NB4 (cell line): ENCODE measurements around the gene PEF1.

ENCODE experiments used
- DNase-seq: peaks from one replicate; pipeline ENCODE4 v3.0.0; 2010; ENCODE audit warnings: low read depth
- H3K4me3 ChIP-seq: one replicate; pipeline ENCODE4 v1.5.1; 2011; ENCODE audit warnings: mild to moderate bottlenecking, low read depth, low read length, moderate library complexity
- MYC ChIP-seq: IDR thresholded peaks from 2 replicates; pipeline ENCODE4 v1.6.1; 2011; ENCODE audit warnings: low read depth, low read length
- POLR2A ChIP-seq: IDR thresholded peaks from 2 replicates; pipeline ENCODE4 v1.6.1; 2011; ENCODE audit warnings: mild to moderate bottlenecking; ENCODE audit not compliant: insufficient read length; ENCODE audit errors: extremely low read depth
- TF ChIP-seq, protein P1 (sequence below): IDR thresholded peaks from one replicate; pipeline ENCODE4 v1.5.1; 2012; ENCODE audit warnings: low read depth, low read length
- TF ChIP-seq, protein P2 (sequence below): IDR thresholded peaks from 2 replicates; pipeline ENCODE4 v1.6.1; 2011; ENCODE audit warnings: low read depth, low read length

PEF1 gene

DNA sequence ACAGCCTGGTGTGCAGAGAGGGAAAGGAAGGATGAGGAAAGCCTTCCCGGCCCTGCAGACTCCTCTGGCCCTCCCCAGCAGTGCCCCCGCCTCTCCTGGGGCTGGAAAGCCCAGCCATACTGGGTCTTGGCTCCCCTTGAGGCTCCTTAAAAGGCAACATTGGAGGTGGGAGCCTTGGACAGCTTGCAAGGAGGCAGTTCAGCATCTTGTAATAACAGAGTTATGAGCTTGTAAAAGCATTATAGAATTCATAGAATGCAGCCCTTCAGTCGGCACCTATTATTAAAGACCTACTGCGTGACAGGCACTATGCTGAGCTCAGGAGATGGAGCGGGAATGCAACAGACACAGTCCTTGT, 64.2 kb downstream of the PEF1 start:
- no peak for DNase-seq
- H3K4me3 ChIP-seq = no peak overlapping the region
- TF ChIP-seq, protein P1, sequence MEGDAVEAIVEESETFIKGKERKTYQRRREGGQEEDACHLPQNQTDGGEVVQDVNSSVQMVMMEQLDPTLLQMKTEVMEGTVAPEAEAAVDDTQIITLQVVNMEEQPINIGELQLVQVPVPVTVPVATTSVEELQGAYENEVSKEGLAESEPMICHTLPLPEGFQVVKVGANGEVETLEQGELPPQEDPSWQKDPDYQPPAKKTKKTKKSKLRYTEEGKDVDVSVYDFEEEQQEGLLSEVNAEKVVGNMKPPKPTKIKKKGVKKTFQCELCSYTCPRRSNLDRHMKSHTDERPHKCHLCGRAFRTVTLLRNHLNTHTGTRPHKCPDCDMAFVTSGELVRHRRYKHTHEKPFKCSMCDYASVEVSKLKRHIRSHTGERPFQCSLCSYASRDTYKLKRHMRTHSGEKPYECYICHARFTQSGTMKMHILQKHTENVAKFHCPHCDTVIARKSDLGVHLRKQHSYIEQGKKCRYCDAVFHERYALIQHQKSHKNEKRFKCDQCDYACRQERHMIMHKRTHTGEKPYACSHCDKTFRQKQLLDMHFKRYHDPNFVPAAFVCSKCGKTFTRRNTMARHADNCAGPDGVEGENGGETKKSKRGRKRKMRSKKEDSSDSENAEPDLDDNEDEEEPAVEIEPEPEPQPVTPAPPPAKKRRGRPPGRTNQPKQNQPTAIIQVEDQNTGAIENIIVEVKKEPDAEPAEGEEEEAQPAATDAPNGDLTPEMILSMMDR = no peak
- TF ChIP-seq POLR2A = no peak
- TF ChIP-seq MYC = no peak
- TF ChIP-seq, protein P2, sequence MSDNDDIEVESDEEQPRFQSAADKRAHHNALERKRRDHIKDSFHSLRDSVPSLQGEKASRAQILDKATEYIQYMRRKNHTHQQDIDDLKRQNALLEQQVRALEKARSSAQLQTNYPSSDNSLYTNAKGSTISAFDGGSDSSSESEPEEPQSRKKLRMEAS = no peak
